Measurements from ENCODE around the gene SPON2.

Gene SPON2

DNA sequence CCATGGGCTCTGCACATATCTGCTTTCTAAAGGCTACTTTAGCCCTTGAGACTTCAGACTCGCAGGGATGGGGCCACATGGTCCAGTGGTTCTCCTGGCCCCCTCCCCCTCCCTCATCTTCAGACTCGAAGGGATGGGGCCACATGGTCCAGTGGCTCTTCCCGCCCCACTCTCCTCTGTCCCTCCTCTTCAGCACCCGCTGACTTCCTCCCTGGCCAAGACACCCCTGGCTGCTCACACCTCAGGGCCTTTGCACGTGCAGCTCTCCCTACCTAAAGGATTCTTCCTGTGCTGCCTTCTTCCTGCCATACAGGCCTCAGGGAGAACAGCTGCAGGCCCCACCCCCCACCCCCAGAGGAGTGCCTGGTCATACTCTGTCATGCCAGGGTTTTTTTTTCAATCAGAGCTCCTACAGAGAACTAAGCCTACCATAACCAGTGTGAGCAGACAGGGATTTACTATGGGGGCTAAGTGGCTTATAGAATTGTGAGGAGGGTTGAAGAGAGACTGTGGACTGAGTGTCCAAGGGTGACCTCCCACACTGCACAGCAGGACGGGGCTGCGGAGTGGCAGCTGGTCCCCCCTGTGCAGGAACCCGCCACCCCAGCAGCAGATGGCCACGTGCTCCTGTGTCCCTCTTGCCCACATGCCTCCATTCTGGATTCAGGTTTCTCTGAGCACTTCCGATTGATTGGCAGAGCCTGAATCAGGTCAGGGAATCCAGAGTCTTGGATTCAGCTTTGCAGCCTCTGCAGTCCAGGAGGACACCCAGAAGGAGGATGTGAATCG, 6.1 kb upstream of the SPON2 start:
- Histone ChIP-seq H3K9me3 (ENCODE audit: low read length) (peaks cover 3% of the 10 kb centered on the region), H3K36me3 (ENCODE audit: insufficient read depth, low read length) (no peaks in the 10 kb centered on the region), H3K4me3 (ENCODE audit: low read length) (no peak overlapping the region), H3K27me3 (ENCODE audit: insufficient read depth, low read length) (peaks cover 16% of the 10 kb centered on the region), H2AFZ (ENCODE audit: low read depth, low read length) (no peak overlapping the region), H3K4me1 (ENCODE audit: insufficient read depth, low read length) (no peaks in the 10 kb centered on the region)

DNA sequence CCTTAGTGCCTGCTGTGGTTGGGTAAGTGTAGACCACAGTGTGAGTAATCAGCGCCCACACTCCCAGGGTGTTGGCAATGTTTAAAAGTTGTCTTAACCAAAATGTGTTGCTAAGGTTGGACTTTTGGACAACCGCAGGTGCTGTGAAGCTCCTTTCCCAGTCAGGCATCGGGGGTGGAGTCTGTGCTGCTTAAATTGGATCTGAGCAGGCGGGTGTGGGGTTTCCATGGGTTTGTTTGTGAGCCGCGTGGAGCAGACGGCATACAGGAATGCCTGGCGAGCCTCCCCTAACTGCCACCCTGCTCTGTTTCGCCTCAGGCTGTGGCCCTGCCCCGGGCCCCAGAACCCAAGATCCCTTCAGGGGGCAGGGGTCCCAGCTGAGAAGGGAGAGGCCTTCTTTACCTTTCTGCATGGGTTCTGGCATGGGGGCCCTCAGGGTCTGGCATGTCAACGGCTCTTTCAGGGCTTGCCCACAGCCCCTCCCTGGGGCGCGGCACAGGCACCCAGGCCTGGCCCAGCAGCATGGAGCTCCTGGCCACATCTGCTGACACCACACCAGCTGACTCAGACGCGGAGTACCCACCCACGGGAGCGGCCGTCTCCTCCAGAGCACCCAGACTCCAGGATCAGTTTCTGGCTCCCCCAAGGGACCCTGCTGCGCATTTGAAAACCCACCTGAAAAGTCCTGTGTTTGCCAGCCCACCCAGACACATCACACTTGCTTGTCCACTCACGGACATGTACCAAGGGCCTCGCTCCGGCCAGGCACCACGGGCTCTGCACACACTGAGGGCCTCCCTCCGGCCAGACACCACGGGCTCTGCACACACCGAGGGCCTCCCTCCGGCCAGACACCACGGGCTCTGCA, 5.1 kb upstream of the SPON2 start:
- H3K36me3 ChIP-seq (ENCODE audit: insufficient read depth, low read length): no peaks in the 10 kb centered on the region
- H2AFZ ChIP-seq (ENCODE audit: low read depth, low read length): no peak overlapping the region
- H3K27me3 ChIP-seq (ENCODE audit: insufficient read depth, low read length): peaks cover 23% of the 10 kb centered on the region
- H3K4me3 ChIP-seq (ENCODE audit: low read length): no peak overlapping the region
- H3K9me3 ChIP-seq (ENCODE audit: low read length): peaks cover 3% of the 10 kb centered on the region
- peaks cover 5% of the 10 kb centered on the region for H3K4me1 ChIP-seq (ENCODE audit: insufficient read depth, low read length)

DNA sequence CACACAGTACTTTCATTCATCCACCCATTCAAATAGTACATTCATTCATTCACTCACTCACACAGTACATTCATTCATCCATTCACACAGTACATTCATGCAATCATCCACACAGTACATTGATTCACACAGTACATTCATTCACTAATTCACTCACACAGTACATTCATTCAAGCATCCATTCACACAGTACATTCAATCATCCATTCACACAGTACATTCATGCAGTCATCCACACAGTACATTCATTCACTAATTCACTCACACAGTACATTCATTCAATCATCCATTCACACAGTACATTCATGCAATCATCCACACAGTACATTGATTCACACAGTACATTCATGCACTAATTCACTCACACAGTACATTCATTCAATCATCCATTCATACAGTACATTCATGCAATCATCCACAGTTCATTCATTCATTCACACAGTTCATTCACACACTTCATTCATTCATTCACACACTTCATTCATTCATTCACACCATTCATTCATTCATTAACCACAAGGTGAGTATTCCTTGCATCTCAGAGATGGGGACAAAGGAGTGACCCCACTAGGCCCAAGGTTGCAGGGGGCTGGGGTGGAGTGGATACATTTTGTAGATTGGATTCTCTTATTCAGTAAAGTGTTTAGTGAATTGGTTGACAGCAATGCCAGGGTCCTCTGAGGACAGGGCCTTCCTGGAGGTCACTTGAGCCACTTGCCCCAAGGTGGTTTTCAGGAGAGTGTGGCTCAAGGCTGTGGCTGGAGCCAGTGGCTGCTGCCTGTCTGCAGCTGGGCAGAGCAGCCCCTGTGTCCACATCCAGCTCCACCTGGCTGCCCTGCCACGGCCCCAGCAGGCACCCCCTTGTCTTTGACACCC, 4.3 kb upstream of the SPON2 start:
- Histone ChIP-seq H3K27me3 (ENCODE audit: insufficient read depth, low read length) (peaks cover 30% of the 10 kb centered on the region), H2AFZ (ENCODE audit: low read depth, low read length) (no peak overlapping the region), H3K4me1 (ENCODE audit: insufficient read depth, low read length) (peaks cover 5% of the 10 kb centered on the region), H3K36me3 (ENCODE audit: insufficient read depth, low read length) (no peaks in the 10 kb centered on the region), H3K9me3 (ENCODE audit: low read length) (peaks cover 2% of the 10 kb centered on the region), H3K4me3 (ENCODE audit: low read length) (no peak overlapping the region)

DNA sequence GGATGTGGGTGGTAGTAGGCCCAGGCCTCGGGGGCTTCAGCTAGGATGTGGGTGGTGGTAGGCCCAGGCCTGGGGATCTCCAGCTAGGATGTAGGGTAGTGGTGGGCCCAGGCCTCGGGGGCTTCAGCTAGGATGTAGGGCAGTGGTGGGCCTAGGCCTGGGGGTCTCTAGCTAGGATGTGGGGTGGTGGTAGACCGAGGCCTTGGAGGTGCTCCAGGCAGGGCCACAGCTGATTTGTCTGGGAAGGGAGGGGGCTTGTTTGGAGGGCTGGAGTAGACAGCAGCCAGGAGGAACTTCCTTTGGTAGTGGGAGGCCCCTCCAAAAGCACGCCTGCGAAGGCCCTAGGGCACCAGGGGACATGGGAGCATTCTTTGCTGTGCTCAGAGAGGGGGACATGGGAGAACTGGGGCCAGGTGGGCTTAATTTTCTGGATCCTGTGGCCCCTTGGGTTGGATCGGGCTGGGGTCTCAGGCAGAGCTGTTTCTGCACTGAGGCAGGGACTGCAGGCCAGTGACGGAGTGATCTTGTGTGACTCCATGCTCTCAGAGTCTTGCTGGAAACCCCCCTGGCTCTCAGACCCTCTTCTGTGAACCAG, 3.3 kb upstream of the SPON2 start:
- H3K4me3 ChIP-seq (ENCODE audit: low read length): no peak overlapping the region
- H3K9me3 ChIP-seq (ENCODE audit: low read length): peaks cover 2% of the 10 kb centered on the region
- peaks cover 5% of the 10 kb centered on the region for H3K4me1 ChIP-seq (ENCODE audit: insufficient read depth, low read length)
- H3K27me3 ChIP-seq (ENCODE audit: insufficient read depth, low read length): peaks cover 39% of the 10 kb centered on the region
- no peaks in the 10 kb centered on the region for H3K36me3 ChIP-seq (ENCODE audit: insufficient read depth, low read length)
- no peak overlapping the region for H2AFZ ChIP-seq (ENCODE audit: low read depth, low read length)

DNA sequence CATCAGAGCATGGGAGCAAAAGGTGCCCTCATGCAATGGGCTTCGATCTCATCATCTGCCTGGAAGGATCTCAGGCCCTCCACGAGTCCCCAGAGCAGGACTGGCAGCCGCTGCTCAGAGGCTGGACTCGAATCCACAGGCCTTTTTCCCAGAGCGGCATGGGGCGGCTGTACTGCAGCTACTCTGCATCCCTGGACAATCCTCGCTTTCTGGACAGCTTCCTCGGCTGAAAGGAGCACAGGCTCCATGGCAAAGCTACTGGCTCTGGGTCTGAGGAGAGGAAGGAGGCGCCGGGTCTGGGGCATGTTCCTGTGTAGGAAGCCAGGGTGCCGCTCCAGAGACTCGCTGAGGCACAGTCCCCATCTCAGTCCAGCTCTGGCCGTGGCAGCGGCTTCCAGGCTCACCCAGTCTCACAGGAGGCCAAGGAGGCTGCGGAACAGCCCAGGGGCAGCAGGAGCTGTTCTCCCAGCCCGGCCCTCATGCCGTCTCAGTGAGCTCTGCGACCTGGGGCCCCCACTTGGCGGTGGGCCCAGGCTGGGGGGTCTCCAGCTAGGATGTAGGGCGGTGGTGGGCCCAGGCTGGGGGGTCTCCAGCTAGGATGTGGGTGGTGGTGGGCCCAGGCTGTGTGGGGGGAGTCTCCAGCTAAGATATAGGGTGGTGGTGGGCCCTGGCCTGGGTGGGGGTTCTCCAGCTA, 2.7 kb upstream of the SPON2 start:
- no peak overlapping the region for H3K4me3 ChIP-seq (ENCODE audit: low read length)
- peaks cover 5% of the 10 kb centered on the region for H3K9me3 ChIP-seq (ENCODE audit: low read length)
- H3K27me3 ChIP-seq (ENCODE audit: insufficient read depth, low read length): peaks cover 45% of the 10 kb centered on the region
- no peak overlapping the region for H2AFZ ChIP-seq (ENCODE audit: low read depth, low read length)
- H3K4me1 ChIP-seq (ENCODE audit: insufficient read depth, low read length): peaks cover 5% of the 10 kb centered on the region
- peaks cover 2% of the 10 kb centered on the region for H3K36me3 ChIP-seq (ENCODE audit: insufficient read depth, low read length)

DNA sequence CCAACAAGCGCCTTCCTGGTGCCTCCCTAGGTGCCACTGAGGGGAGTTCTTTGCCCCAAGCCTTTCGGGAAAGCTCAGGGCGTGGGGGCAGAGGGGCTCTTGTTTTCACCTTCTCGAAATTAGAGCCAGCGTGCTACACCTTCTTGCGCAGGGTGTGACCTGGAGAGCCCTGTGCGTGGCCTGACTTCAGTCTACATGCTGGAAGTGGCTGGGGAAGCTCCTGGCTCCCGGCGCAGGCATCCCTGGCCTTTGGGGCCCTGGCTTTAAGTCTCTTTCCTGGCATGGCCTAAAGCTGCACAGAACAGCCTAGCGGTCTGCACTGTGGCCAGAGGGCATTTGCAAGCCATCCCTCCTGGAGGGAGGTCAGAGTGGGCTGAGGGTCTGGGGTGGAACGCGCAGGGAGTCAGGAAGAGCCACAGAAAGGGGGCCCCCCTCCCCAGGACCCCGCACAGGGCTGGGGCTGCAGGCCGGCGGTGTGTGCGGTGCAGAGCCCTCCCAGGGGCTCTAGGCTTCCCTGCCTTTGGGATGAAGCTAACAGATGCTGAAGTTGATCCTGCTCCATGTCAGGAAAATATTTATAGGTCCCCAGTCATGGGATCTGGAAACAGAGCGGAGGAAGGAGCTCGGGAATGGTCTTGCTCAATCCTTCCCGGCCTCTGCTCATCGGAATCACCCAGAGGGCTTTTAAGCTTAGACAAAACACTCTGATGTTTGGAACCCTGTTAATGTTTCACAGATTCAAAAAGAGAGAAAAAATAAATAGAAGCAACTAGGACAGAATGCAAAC, 781 bp upstream of the SPON2 start:
- H3K36me3 ChIP-seq (ENCODE audit: insufficient read depth, low read length): peaks cover 2% of the 10 kb centered on the region
- H3K27me3 ChIP-seq (ENCODE audit: insufficient read depth, low read length): peaks cover 60% of the 10 kb centered on the region
- peaks cover 5% of the 10 kb centered on the region for H3K4me1 ChIP-seq (ENCODE audit: insufficient read depth, low read length)
- no peak overlapping the region for H2AFZ ChIP-seq (ENCODE audit: low read depth, low read length)
- H3K9me3 ChIP-seq (ENCODE audit: low read length): peaks cover 5% of the 10 kb centered on the region
- no peak overlapping the region for H3K4me3 ChIP-seq (ENCODE audit: low read length)

DNA sequence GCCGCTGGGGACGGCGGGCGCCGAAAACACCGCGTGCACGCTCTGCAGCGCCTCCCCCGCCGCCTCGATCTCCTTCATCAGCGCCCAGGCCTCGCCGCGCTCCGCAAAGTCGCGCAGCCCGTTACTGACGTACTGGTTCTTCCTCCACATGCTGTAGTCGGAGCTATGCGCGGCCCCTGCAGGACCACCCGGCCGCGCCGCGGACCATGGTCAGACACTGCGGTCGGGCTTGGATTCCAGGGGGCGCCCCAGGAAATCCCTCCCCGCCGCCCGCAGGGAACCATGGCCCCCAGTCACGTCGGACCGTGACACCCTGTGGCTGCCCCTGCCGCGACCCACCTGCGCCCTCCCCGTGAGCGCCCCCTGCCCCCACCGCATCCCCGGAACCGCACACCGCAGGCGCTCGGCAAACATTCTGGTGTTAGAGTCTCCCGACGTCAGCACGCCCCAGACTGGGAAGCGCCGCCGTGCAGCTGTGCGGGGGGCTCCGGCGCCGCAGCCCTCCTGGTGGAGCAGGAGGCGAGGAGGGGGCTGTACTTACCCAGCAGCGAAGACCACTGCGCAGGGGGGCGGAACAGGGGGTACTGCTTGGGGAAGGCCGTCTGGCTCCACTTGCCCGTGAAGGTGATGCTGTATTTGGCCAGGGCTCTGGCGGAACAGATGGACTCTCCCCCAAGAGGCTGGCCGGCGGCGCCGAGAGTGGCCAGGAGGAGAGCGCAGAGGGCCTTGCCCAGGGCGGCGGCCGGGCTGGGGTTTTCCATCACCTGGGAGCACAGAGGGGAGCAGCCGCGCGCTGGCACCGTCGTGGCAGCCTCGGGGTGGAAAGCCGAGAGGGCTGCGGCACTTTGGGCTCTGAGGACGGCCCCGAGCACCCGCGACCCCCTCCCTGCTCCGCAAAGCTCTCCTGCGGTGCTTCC, 814 bp downstream of the SPON2 start:
- Histone ChIP-seq H2AFZ (ENCODE audit: low read depth, low read length) (peak overlapping the region; percentile 79), H3K9me3 (ENCODE audit: low read length) (peaks cover 5% of the 10 kb centered on the region), H3K4me3 (ENCODE audit: low read length) (peak overlapping the region; percentile 36), H3K27me3 (ENCODE audit: insufficient read depth, low read length) (peaks cover 60% of the 10 kb centered on the region), H3K4me1 (ENCODE audit: insufficient read depth, low read length) (peaks cover 8% of the 10 kb centered on the region), H3K36me3 (ENCODE audit: insufficient read depth, low read length) (peaks cover 2% of the 10 kb centered on the region)

DNA sequence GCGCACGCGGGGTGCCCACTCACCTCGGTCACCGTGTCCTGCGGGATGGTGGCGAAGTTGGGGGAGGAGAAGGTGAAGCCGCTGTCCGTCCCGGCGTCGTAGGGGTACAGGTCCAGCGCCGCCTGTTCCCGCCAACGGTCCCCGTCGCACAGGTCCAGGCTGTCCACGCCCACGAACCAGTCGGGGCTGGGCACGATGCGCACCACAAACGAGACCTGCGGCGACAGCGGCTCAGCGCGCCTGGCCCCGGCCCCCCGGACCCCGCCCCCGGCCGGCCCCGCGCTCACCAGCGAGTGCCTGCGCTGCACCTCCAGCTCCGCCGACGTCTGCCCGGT, 1.4 kb downstream of the SPON2 start:
- Histone ChIP-seq H3K4me3 (ENCODE audit: low read length) (no peak overlapping the region), H3K27me3 (ENCODE audit: insufficient read depth, low read length) (peaks cover 60% of the 10 kb centered on the region), H3K9me3 (ENCODE audit: low read length) (peaks cover 5% of the 10 kb centered on the region), H3K36me3 (ENCODE audit: insufficient read depth, low read length) (peaks cover 2% of the 10 kb centered on the region), H2AFZ (ENCODE audit: low read depth, low read length) (peak overlapping the region; percentile 43), H3K4me1 (ENCODE audit: insufficient read depth, low read length) (peaks cover 8% of the 10 kb centered on the region)

DNA sequence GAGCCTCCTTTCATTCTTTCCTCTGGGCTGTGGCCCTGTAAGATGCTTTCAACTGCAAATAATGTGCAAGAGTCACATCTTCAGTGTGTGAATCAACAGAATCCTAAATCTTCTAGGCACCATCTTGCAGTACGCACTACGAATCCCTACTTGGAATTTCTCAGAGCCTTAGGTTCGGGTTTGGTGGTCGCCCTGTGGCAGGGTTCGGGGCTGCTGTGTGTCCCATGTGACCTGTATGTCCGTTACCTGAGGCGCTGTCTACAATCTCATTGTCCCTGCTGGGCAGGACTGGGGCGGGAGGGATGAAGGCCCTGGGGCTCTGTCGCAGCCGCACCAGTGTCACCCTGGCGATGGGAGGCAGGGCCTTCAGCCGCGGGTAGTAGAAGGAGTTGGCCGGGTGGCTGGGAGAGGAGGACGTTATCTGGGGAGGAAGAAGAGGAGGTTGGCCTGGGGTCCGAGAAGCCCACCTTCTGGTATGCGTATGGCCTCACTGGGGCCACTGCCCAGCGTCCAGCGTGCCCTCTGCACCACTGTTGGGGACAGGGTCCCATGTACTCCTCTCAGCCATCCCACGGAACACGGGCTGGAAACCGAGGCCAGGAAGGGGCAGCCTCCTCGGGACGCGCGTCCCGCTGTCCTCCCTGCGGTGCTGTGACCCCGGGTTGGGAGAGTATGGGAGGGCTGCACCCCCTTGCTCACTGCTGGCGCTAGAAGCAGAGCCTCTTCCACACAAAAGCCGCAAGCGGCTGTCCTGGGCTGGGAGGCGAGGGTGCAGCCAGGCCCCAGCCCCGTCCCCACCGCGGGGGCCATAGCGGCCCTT, 2.0 kb downstream of the SPON2 start:
- Histone ChIP-seq H3K4me1 (ENCODE audit: insufficient read depth, low read length) (peaks cover 8% of the 10 kb centered on the region), H3K4me3 (ENCODE audit: low read length) (no peak overlapping the region), H3K36me3 (ENCODE audit: insufficient read depth, low read length) (peaks cover 2% of the 10 kb centered on the region), H3K9me3 (ENCODE audit: low read length) (peaks cover 5% of the 10 kb centered on the region), H3K27me3 (ENCODE audit: insufficient read depth, low read length) (peaks cover 57% of the 10 kb centered on the region), H2AFZ (ENCODE audit: low read depth, low read length) (no peak overlapping the region)

DNA sequence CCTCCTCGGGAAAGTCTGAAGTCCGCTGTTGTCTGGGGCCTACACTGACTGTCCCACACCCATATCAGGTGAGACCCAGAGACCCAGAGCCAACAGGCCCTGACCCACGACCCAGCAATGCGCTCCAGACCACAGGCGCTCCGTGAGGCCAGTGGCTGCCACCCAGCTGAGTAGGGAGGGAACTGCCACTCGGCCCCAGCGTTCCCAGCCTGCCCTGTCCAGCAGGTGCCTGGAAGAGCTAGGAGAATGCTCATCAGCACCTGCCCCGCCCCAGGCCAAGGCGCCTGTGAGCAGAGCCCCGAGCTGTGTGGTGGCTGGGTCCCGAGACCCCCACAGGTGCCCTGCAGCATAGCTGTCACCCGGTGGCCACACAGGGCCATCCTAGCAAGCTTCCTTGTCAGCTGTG, 2.7 kb downstream of the SPON2 start:
- Histone ChIP-seq H3K27me3 (ENCODE audit: insufficient read depth, low read length) (peaks cover 52% of the 10 kb centered on the region), H3K4me1 (ENCODE audit: insufficient read depth, low read length) (peaks cover 8% of the 10 kb centered on the region), H2AFZ (ENCODE audit: low read depth, low read length) (no peak overlapping the region)

More for the DNA sequence above, 2.7 kb downstream of the SPON2 start:
- peaks cover 7% of the 10 kb centered on the region for H3K9me3 ChIP-seq (ENCODE audit: low read length)
- no peak overlapping the region for H3K4me3 ChIP-seq (ENCODE audit: low read length)
- H3K36me3 ChIP-seq (ENCODE audit: insufficient read depth, low read length): peaks cover 2% of the 10 kb centered on the region

Measured in neuron (in vitro differentiated cells).